ENCODE results near the gene SART1.

- TF ChIP-seq POLR2AphosphoS5 (IDR thresholded peaks at IDR 0.05; ENCODE audit: low read depth, low read length) (no peak), POLR2A (IDR thresholded peaks at IDR 0.05; ENCODE audit: low read depth, low read length) (no peak), PAX5 (IDR thresholded peaks at IDR 0.05; ENCODE audit: insufficient read depth, low read length, severe bottlenecking) (no peak)
Measured at GRCh38 chr11:65937766-65938165, 23.8 kb upstream of the SART1 start.

All from GM12891 (cell line).